Measurements from ENCODE around the gene ABHD6.
"Not testable (repeated sequence)": the region's sequence is repeated elsewhere in the genome, so short reads cannot be mapped to it uniquely, and the experiment has no call there.

Gene ABHD6, protein sequence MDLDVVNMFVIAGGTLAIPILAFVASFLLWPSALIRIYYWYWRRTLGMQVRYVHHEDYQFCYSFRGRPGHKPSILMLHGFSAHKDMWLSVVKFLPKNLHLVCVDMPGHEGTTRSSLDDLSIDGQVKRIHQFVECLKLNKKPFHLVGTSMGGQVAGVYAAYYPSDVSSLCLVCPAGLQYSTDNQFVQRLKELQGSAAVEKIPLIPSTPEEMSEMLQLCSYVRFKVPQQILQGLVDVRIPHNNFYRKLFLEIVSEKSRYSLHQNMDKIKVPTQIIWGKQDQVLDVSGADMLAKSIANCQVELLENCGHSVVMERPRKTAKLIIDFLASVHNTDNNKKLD

DNA sequence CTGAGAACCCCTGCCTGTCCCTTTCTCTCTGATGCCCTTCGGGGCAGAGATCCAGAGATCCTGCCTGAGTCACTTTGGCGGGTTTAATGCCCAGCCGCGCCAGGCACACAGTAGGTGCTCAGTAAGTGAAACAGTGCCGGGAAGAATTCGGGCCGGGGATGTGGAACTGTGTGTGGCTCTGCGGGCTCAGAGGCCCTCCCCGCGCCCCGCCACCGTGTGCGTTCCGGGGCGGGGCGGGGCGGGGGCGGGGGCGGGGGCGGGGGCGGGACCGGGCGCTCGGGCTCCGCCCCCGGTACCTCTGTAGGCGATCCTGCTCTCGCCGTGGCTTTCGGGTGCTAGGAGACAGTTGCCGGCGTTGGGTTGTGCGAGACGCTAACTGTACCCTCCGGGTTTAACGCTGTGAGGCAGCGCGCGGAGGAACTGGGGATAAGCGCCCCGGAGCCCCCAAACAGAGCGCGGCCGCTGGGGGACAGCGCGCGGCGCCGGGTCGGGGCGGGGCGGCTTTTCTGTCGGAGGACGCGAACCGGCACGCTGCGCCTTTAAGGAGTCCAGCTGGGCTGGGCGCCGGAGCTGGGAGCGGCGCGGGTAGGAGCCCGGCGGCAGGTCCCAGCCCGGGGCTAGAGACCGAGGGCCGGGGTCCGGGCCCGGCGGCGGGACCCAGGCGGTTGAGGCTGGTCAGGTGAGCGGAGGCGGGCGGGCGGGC lies at the start of gene ABHD6:
Gene ABHD6, plus strand, starts transcription at position 555 of the 703 bp plus-strand sequence. CDS start 18,795 bp downstream, outside the sequence.
- peak; percentile 83 for DNase-seq (ENCODE audit: low spot score)

DNA sequence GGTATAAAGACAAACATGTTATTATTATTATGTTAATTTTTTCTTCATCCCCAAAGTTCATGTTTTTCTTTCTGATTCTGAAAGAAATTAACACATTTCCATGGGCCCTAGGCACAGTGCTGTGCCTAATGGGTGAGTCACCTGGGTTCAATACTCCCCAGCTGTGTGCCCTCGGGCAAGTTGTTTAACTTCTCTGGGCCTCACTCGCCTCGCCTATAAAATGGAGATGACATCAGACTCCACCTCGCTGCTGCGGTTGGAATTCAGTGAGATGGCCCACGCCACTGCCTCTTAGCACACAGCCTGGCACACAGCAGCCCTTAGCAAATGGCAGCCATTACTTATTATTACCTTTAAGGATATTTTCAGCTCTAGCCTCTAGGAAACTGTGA lies 49.4 kb upstream of the ABHD6 start:
- DNase-seq (ENCODE audit: low spot score): no peak

DNA sequence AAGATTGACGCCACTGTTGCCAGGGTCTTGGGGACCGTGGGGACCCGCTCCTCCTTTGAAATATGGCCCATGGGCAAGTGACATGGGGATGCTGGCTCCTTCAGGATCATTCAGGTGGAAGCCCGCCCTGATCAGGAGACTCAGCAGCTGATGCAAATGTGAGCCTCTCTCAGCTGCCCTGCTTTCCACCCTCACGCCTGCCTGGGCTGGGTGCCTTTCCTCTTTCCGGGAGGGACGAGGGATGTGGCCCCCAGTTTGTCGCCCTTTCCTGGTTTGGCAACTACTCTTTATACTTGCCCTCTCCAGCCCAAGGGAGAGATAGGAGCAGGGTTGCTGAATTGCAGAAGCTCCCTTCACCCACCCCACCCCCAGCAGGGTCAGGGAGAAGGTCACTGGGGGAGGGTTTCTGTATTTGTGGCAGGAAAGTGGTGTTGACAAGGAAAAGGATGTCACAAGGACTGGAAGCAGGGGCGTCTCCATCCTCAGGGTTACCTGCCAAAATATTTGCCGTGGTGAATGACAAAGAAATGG lies 48.6 kb upstream of the ABHD6 start:
- DNase-seq (ENCODE audit: low spot score): no peak

DNA sequence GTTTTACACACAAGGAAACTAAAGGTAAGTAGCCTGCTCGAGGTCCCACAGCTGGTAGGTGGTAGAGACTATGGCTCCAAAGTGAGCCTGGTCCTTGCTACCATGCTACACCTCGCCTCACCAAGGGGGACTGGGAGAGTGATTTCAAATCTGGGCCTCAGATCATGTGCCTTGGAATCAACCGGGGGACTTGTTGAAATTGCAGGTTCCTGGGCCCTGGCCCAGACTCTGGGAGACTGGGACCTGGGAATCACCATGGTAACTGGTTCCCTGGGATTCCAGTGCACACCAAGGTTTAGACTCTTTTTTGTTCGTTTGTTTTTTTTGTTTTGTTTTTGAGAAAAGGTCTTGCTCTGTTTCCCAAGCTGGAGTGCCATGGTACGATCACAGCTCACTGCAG lies 47.9 kb upstream of the ABHD6 start:
- DNase-seq (ENCODE audit: low spot score): no peak

DNA sequence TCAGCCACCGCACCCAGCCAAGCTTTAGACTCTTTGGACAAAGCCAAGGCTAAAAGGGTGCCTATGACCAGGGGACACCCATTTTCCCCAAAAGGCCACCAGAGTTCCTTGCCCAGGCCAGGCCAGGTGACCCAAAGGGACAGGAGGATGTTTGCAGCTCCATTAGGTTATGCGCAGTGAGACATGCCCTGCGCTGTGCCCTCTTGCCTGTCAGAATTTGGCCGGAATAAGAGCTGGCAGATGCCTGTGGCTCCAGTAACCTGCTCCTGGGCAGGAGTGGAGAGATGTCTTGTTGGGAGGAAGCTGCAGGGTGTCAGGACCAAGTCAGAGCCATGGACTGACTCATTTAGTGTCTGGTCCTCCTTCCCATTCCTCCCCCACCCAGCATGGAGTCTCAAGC lies 47.3 kb upstream of the ABHD6 start:
- no peak for DNase-seq (ENCODE audit: low spot score)

DNA sequence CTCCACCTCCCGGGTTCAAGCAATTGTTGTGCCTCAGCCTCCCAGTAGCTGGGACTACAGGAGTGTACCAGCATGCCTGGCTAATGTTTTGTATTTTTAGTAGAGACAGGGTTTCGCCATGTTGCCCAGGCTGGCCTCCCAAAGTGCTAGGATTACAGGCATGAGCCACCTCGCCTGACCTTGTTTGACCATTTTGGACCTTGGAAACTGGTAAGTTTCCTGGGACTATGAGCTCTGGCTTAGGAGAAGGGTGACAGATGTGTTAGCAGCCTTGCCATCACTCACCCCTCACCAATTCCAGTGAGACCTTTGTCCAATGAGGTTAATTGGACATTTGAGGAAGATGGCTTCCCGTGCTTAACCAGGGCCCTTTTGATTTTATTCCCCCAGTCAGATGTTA lies 46.7 kb upstream of the ABHD6 start:
- DNase-seq (ENCODE audit: low spot score): no peak

DNA sequence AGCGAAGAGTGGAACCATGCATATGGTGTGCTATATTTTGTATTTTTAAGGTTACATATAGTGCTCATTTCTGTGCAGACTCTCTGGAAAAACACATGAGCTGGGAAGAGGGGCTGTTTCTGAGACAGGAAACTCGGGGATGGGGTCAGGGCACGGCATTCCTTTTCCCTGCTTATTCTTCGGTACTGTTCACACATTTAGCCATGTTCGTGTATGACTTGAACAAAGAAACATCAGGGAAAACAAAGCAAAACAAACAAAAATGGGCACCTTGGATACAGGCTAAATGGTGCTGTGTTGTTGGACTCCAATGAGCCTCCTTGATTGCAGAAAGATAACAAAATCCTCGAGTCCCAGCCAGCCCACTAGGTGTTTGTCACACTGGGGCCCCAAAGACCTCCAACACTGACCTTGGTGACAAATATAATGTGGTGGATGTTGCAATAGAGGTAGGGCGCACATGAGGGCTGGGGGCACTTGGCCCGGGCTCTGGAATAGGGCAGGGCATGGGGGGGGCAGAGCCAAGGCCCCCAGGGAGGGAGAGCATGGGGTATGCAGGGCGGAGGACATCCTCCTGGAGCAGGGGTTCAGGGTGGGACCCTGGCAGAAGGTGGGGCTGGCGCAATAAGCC lies 46.1 kb upstream of the ABHD6 start:
- DNase-seq (ENCODE audit: low spot score): no peak

DNA sequence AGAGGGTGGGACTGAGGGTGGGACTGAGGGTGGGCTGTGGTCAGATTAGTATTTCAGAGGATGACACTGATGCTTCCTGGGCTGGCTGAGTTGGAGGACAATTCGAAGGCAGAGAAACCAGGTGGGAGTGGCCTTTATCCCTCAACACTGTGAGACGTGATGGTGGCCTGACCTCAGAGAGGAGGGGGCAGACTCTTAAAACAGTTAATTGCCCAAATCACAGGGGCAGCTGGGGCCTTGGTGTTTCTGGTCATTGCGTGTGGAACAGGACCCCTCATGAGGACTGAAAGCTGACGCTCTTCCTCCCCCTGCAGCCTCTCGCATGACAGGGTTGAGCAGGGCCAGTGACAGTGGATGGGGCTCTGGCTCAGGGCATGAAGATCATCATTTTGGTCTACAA lies 45.5 kb upstream of the ABHD6 start:
- no peak for DNase-seq (ENCODE audit: low spot score)

DNA sequence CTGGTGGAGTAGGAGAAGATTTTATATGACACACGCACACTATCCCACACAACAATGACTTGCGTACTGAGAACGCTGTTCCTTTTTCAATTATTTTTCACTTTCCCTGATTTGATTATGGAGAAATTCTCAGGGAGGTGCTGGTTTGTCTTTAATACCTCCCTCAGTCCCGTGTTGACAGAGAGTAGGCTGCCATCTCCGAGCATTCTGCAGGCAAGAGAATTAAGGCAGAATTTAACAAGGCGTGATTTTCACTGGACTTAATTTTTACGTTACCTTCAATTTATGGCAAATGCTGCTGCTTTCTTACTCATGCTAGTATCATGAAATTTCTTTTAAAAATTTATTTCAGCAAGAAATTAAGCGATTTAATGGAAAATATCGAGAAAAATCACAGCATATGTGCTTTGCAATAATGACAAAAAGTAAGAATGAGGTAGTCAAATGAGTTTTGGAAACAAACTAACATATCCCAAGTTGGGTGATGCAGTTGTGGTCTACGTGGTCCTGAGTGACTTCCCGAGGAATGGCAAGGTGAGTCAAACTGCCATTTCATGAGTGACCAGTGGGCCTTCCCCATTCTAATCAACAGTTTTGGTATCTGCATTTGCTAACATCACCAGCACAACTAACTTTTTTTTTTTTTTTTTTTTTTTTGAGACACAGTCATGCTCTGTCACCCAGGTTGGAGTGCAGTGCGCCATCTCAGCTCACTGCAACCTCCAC lies 43.7 kb upstream of the ABHD6 start:
- no peak for DNase-seq (ENCODE audit: low spot score)

DNA sequence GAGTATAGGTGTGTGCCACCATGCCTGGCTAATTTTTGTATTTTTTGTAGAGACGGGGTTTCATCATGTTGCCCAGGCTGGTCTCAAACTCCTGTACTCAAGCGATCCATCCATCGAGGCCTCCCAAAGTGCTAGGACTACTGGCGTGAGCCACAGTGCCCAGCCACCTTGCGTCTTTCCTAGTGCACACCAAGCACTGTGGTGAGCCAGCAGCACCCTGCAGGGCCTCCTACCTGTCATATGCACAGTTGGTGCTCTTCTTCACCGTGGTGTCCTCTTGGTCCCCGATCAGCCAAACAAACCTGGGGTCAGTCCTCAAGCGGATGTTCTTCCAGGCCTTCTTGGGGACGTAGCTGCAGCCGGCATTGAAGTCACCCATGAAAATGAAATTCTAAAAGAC lies 40.0 kb upstream of the ABHD6 start:
- no peak for DNase-seq (ENCODE audit: low spot score)

DNA sequence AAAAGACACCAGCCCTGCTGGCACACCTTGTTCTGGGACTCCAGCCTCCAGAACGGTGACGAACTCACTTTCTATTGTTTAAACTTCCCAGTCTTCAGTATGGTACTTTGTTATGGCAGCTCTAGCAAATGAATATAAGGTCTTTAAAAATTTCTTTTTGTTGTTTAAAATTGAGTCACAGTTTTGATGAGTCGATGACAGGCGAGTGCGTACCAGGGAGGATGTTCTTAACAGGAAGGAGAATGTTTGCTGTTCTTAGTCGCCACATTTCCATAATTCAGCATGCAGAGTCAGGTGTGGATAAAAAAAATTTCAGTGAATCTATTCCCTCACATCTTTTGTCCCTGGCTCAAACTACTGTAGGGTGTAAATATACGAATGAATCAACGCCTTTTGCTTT lies 39.2 kb upstream of the ABHD6 start:
- DNase-seq (ENCODE audit: low spot score): no peak

DNA sequence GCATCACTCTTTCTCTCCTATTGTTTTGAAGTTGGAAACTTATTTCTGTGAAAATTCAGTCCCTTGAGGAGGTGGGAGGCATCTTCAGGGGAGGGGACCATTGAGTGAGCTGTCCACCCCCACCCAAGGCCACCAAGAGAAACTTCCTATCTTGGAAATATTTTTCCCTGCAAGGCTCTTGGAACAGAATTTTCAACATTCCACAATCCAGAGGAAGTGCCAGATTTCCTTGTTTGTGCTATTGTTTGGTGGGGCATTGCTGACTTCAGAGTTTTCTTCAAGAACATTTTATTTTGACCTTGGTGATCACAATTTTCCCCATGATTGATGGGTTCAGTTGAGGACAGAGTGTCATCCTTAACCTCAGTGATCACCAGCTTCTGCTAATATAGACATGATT lies 38.8 kb upstream of the ABHD6 start:
- no peak for DNase-seq (ENCODE audit: low spot score)

DNA sequence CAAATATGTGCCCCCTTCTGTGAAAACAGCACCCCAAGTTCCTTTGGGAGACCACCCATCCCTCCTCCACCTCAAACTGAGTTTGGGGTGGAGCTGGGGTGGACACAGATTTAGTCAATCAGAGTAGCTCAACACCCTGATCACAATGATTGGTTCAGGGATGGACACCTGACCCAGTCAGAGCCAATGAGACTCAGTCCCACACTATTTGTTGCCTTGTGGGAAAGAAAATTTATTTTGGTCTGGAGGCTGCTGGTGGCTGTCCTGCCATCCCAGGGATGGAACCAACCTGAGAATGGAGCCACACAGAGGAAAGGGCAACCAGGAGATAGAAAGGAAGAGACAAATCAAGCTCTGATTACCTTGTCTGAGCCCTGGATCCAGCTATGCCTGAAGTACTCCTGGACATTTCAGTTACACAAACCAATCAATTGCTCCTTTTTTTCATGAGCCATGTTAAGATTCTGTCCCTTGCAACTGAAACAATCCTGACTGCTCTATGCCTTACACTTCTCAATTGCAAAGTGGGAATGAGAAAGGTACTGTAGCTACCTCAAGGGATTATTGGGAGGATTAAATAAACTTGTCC lies 37.4 kb upstream of the ABHD6 start:
- DNase-seq (ENCODE audit: low spot score): no peak

DNA sequence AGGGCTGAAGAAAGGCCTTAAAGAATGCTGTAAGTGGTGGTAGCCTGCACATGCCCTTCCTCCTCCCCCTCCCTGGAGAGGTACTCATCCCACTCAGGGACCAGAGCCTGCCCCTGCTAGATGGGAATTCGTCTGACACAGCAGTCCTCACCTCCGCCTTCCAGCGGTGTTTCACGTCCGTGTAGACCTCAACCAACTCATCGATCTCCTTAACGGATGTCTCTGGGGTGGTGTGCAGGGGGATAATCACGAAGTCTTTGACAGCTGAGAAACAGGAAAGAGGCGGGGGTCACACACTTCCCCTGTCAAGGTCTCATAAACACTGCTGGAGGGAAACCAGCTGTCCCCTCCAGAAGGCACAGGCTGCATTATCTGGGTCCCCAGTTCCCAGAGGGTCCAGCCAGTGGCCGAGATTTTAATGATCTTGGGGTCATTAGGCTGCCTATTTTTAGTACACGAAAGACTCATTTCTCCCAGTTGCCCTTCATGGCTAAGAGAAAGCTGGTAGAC lies 36.7 kb upstream of the ABHD6 start:
- no peak for DNase-seq (ENCODE audit: low spot score)

DNA sequence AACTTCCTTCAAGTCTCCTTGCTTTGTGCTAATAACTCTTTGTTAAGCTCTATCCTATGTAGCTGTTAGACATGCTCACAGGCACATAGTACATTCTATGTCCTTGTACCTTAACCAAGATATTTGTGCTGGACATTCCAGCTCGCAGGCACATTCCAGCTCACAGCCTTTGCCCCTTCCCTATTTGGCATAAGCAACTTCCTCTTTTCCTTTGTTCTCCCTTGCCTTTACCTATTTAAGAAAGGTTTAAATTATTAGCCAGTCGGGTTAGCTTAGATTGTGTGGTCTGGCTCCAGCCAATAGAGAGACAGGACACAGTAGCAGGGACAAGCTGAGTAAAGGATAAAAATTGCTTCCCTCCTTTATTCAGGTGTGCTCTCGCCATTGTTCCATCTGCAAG lies 36.1 kb upstream of the ABHD6 start:
- not testable (repeated sequence) for DNase-seq (ENCODE audit: low spot score)

DNA sequence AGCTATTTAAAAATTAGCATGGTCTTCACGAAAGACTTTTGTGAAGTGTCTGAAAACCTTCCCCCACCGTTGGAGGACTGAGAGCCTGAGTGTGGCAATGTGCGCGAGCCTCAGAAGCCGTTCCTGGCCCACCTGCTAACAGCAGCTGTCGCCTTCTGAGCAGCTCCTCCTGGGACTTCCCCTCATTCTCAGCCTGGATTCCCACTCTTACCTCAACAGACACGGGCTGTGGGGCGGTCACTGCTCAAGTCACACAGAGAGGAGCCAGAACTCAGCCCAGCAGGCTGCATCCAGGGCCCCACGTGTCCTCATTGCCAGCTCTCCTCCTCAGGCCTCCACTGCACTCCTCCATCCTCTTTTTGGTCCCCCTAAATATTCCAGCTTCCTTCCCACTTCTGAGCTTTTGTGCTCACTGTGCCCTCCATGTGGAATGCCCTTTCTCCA lies 34.7 kb upstream of the ABHD6 start:
- no peak for DNase-seq (ENCODE audit: low spot score)

DNA sequence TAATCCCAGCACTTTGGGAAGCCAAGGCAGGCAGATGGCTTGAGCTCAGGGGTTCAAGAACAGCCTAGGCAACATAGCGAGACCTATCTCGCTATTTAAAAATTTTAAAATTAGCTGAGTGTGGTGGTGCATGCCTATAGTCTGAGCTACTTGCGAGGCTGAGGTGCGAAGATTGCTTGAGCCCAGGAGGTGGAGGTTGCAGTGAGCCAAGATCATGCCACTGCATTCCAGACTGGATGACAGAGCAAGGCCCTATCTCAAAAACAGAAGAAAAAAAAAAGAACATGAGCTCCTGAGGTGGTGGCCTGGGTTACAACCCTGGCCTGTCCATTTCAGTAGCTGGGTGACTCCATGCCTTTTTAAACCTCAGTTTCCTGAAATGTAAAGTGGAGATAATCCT lies 34.1 kb upstream of the ABHD6 start:
- no peak for DNase-seq (ENCODE audit: low spot score)

DNA sequence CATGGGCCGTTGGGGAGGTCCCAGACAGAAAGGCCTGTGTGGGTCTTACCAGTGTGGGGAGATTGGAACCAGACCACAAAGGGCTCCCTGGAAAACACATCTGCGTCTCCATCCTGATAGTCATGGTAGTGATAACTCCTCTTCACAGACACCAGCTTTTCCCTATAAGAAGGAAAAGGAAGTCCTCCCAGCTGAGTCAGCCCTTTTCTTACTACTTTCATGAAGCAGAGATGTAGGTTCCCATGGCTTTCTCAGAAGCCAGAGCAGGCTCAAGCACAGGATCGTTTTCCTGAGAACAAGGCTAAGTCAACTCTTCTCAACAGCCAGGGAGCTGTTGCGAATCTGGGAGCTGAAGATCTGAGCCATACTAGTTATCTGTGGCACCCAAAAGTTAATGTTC lies 32.9 kb upstream of the ABHD6 start:
- DNase-seq (ENCODE audit: low spot score): no peak

DNA sequence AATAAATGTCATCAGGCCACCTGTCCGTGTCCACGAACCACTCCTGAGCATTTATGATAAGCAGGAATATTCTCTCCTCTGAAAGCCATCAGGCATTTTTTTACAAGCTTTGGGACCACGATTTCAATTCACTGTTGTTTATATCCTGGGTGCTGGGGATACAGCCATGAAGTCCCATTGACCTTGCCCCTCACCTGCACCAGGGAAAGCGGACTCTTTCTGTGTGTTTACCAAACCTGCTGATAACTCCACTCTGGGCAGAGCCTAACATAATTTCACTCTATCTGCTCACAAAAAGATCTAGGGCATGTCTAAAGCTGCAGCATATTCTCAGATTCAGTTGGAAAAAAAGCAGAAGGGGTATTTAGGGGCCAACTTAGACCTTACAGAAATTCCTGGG lies 31.6 kb upstream of the ABHD6 start:
- DNase-seq (ENCODE audit: low spot score): no peak

DNA sequence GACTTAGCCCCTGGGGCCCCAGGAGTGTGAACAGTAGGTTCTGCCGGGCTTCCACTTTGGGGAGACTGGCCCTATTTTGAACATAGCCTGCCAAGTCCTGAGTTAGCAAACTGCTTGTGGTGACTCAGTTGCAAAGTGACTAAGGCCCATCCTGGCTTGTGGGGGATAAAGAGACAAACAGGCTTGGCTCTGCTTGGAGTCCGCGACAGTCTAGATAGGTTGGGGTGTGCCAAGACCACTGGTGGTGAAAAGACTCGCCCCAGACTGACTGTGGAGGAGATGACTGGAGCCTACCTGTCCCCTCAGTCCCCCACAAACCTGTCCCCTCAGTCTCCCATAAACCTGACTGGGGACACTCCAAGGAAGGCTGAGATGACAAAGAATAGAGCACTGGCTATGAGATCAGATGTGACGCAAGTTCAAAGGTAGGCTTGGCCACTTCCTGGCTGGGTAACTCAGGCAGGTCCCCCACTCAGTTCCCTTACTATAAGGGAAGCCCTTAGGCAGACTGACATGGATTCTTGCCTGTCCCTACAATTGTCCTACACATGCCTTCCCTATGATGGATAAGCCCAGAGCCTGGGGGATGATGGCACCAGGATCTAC lies 31.1 kb upstream of the ABHD6 start:
- no peak for DNase-seq (ENCODE audit: low spot score)

DNA sequence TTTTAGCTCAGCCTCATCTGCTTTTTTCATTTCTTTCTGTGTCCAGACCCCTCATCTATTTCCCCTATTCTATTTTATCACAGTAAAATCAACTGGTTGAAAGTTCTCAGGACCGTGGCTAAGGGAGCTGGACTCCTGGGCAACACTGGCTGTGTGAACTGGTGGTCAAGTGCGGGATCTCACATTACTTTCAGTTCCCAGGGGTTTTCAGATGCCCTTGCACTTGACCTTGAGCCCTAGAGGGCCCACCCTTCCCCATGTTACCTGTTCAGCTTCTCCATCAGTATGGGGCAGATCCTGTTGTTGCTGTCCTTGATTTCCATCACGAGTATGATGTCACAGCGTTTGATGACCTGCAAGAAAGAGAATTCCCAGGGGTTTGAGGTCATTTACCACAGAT lies 29.6 kb upstream of the ABHD6 start:
- no peak for DNase-seq (ENCODE audit: low spot score)

Data from hepatic stellate cell (primary cell).